Measurements from ENCODE around the gene FPR2.
"Not testable (repeated sequence)": the region's sequence is repeated elsewhere in the genome, so short reads cannot be mapped to it uniquely, and the experiment has no call there.

Gene FPR2

DNA sequence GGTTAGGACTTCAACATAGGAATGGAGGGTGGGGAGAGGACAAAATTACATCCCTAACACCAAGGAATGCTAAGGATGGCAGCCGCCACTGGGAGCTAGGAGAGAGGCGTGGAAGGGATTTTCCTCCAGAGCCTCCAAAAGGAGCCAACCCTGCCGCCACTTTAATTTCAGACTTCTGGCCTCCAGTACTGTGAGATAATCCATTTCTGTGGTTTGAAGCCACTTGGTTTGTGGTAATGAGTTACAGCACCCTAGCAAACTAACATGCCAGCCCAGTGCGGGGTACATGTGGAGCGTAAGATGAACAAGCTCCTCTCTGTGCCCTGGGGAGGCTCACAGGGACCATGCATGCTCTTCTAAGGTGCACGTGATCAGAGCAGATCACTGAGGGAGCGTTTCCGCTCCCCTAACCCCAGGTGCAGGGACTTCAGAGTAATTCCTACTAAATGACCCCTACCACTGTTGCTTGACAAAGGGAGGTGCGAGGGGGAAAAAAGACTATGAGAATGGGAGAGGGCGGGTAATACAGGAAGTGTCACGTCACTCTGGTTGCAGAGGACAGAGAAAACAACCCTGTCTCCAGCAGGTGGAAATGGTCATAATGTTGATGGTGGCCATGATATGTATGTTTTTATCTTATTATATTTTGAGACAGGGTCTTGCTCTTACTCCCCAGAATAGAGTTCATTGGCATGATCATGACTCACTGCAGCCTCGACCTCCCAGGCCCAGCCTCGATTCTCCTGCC, 21.3 kb upstream of the FPR2 start:
- DNase-seq (ENCODE audit: low read depth, low spot score) = no peak

DNA sequence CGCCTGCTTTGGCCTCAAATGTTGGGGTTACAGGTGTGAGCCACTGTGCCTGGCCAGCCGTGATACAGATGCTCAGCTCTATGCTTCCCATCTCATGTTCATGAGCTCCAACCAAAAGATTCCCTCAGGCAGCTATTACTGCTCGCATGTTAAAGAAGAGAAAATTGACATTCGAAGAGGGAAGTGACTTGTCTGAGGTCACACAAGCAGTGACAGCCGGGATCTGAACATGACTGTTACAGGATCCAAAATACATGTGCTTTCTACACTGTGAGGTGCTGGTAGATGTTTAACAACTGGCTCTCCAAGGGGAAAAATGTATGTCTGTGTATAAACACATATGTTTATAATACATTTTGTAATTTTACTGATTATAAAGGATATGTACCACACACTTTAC, 20.6 kb upstream of the FPR2 start:
- DNase-seq (ENCODE audit: low read depth, low spot score) = no peak

DNA sequence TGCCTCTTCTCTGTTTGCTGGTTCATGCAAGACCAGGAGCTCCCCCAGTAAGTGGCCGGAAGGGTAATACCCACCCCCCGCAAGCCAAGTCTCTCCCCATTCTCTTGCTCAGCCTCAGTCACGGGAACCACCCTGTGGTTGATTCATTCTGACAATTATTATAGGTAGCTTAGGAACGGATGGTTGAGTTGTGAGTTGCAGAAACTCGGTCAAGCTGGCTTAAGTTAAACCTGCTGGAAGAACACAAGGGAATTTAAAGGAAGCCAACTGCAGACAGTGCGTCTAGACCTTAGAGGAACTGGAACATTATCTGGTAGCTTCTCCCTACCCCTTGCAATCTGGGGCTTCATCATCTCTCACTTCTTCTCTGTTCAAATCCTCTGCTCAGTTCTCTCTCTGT, 18.2 kb upstream of the FPR2 start:
- no peak for DNase-seq (ENCODE audit: low read depth, low spot score)

DNA sequence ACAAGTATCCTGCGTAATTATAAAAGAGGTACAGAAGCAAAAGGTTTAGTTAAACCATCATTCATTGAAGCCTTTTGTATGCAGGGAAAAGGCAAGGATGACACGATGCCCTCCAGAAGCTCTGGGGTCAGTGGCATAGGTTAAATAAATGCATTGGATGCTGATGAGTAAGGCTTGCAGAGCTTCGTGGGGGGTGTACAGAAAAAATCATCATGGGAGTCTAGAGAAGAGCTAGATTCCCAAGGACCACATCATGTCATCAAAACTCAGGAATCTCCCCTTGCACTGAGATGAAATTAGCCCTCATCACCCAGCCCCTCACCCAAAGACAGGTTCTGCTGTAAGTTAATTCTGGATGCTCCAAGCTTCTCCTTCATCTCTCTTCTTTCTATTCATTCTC, 17.6 kb upstream of the FPR2 start:
- DNase-seq (ENCODE audit: low read depth, low spot score) = no peak

DNA sequence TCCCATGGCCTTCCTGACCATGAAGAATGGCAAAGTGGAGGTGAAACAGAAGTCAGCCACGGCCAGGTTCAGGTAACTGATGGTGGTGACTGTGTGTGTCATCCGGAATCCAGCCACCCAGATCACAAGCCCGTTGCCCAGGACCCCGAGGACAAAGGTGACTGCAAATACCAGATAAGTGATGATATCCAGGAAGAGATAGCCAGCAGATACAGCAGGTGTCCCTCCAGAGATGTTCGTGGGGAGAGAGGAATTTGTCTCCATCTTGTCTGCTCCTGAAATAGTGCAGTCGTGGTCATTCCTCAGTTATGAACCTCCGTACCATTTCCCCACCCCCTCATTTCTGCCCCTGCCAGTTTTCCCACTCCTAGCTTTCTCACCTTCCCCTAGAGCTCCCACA, 14.2 kb upstream of the FPR2 start:
- DNase-seq (ENCODE audit: low read depth, low spot score) = no peak

DNA sequence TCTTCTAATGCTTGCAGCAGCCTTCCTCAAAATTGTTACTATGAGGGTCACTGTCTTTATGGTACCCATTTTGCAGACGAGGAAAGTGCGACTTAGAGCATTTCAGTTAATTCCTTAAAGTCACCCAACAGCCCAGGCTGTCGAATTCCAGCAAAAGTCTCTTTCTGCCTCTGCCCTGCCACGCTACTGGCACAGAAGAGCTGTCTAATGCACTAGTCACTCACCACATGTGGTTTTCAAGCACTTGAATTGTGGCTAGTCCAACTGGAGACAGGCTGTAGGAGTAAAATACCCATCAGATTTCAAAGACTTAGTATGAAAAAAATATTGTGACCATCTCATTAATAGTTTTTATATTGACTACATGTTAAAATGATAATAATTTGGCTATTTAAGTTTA, 11.0 kb upstream of the FPR2 start:
- peak; percentile 31 for DNase-seq (ENCODE audit: low read depth, low spot score)

DNA sequence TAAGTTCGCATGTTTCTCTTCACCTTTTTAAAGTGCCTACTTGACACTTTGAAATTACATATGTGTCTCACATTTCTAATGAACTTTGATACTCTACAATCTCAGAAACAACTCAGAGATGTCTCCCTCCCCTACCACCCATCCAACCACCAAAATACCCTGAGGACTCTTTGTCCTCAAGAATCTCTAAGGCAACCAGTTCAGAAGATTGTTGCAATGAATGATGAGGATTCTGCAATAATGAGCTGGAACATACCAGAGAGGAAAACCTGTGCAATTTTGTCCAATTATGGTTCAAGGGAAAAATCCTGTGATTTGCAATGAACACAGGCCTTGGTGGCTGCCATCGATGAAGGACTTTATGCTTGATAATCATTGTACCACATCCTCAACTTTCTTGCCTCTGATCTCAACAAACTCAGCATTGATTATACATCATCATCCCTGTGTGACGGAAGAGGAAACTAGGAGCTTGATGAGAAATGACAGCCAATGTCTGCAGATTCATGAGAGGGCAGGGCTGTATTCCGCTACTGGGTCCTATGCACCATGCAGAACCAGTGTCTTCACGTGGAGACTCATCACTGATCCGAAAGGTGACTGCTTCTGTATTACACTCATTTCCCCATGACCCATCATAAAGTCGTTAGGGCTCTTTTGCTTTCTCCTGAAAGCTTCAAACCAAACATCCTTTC, 10.4 kb upstream of the FPR2 start:
- DNase-seq (ENCODE audit: low read depth, low spot score) = peak; percentile 3

DNA sequence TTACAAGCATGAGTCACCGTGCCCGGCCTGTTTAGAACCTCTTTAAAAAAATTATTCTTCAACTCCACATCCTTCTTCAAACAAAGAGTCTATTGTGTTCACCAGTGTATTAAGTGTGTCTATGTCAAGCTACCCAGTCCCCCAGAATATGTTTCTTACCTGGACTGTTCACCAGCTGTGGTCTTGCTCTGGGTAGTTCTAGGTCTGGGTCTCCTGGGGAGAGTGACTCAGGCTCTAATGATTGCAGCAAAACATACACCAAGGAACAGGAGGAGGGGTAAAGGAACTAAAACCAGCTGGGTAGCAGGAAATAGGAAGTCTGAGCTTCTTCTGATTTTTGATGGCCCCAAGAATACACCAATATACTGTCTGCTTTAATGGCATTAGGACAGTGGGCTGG, 9.3 kb upstream of the FPR2 start, which contains the start of gene FPR1:
Gene FPR1 (minus strand): TSS at position 224 of the 400 bp plus-strand sequence. CDS start 4,884 bp downstream, outside the sequence.
- no peak for DNase-seq (ENCODE audit: low read depth, low spot score)

DNA sequence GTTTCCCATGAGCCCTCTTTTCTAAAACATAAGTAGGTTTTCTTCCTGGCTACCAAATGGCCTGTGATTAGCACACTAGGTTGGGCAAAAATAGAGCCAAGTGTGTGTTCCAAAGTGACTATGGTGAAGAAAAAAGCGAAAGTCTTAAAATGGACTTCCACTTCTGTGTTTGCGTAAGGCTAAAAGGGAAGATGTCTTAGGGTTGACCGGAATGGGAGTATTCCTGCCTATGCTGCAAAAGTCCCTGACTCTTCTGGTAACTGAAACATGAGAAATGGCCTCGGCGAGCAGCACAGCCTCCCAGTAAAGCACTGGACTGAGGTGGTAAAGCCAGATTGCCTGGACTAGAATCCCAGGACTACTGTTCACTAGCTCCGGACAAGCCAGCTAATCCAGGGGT, 6.9 kb upstream of the FPR2 start:
- DNase-seq (ENCODE audit: low read depth, low spot score) = no peak

DNA sequence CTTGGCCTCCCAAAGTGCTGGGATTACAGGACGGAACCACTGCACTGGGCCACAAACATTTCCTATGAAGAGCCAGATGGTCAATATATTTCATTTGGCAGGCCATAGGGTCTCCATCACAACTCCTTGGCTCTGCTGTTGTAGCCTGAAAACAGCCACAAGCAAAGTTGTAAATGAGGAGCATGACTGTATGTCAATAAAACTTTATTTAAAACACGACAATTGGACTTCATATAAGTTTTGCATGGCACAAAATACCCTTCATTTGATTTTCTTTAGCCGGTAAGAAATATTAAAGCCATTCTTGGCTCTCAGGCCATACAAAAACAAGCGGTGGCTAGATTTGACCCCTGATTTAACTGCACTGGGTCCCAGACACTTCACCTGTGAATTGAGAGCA, 6.2 kb upstream of the FPR2 start:
- DNase-seq (ENCODE audit: low read depth, low spot score) = no peak

DNA sequence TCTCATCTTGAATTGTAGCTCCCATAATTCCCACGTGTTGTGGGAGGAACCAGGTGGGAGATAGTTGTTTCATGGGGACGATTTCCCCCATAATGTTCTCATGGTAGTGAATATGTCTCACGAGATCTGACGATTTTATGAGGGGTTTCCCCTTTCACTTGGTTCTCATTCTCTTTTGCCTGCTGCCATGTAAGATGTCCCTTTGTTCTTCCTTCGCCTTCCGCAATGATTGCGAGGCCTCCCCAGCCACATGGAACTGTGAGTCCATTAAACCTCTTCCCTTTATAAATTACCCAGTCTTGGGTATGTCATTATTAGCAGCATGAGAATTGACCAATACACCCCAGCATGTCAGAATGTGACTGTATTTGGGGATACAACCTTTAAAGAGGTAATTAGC, 5.4 kb upstream of the FPR2 start:
- no peak for DNase-seq (ENCODE audit: low read depth, low spot score)

DNA sequence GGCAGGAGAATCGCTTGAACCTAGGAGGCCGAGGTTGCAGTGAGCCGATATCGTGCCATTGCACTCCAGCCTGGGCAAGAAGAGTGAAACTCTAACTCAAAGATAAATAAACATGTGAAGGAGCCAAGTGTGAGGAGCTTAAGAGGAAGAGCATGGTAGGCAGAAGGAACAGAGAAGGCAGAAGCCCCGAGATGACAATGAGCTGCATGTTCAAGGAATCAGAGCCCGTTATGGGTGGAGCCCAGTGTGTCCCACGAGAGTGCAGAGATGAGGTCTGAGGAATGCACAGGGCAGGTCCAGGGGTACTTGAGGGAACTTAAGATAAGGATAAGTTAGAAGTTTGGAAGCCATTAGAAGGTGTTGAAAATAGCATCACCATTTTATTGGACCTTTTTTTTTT, 716 bp downstream of the FPR2 start:
- no peak for DNase-seq (ENCODE audit: low read depth, low spot score)

DNA sequence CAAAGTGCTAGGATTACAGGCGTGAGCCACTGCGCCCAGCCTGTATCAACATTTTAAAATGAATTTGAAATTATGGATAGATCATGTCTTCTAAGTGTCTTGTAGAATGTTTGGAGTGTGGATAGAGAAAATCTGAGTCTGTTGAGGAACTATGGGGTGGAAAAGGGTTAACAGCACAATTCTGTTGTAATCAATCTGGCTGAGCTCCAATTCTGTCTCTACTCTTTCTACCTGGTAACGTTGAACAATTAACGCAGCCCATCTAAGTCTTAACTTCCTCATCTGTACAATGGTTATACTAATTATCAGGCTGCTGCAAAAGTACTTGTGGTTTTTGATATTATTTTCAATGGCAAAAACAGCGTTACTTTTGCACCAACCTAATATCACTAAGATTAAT, 4.1 kb downstream of the FPR2 start:
- no peak for DNase-seq (ENCODE audit: low read depth, low spot score)

DNA sequence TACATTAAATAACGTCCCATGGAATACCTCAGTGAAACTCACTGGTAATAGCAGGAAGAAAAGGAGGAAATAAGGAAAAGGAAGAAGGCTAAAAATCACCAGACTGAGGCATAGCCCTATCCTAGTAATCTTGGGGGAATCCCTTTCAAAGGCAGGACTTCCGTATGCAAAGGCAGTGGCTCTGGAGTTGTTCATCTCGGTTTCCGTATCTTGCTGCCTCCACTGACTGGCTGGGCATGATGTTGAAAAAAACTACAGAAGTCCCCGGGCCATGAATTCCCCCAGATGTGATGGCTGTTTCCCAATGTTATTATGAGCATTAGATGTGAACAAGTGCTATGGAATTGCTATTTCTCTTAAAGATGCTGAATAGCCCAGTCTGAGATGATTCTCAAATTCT, 5.5 kb downstream of the FPR2 start:
- no peak for DNase-seq (ENCODE audit: low read depth, low spot score)

DNA sequence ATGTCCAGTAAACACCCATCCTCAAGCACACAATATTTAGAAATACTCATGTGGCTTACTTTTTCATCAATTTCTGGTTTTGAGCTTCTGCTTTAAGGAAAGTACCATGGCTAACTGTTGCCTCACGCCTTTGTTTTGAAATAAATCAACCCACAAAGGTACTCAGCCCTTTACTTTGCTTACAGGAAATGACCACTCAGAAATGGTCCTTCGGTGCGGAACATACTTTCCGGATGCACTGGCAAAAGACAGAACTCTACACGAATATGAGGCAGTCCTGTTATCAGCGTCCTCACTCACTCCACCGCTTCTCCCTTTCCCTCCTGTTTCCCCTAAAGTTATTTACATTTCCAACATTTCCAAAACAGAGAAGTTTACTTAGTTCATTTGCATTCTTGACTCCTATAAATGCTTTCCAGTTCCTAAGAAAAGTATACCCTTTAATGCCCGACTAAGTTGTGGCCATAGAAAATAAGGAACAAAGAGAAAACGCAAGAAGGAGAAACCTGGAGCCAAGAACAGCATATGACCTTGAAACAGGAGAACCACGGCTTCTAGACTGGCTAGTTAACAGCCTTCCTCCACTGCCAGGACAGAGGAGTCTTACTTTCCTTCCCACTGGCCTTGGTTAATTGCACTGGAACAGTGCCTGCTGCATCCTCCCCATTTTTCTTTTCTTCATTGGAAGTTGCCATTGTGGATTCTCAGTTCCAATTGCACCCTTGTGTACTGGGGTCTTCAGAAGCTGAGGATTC, 10.6 kb downstream of the FPR2 start:
- no peak for DNase-seq (ENCODE audit: low read depth, low spot score)

DNA sequence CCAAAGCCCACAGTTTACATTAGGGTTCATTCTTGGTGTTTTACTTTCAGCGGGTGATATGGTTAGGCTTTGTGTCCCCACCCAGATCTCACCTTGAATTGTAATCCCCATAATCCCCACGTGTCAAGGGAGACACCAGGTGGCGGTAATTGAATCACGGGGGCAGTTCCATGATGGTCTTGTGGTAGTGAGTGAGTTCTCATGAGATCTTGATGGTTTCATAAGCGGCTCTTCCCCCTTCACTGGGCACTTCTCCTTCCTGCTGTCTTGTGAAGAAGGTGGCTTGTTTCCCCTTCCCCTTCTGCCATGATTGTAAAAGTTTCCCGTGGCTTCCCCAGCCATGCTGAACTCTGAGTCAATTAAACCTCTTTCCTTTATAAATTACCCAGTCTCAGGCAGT, 12.0 kb downstream of the FPR2 start:
- DNase-seq (ENCODE audit: low read depth, low spot score) = no peak

DNA sequence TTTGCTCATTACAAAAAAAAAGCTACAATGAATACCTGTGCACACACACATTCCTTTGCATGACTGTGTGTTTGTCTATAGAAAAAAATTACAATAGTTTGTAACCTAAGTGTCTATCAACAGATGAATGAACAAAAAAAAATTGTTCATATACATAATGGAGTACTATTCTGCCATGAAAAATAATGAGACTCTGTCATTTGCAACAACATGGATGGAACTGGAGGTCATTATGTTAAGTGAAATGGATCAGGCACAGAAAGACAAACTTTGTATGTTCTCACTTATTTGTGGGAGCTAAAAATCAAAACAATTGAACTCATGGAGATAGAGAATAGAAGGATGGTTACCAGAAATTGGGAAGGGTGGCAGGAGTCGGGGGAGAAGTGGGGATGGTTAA, 15.6 kb downstream of the FPR2 start:
- DNase-seq (ENCODE audit: low read depth, low spot score) = not testable (repeated sequence)

DNA sequence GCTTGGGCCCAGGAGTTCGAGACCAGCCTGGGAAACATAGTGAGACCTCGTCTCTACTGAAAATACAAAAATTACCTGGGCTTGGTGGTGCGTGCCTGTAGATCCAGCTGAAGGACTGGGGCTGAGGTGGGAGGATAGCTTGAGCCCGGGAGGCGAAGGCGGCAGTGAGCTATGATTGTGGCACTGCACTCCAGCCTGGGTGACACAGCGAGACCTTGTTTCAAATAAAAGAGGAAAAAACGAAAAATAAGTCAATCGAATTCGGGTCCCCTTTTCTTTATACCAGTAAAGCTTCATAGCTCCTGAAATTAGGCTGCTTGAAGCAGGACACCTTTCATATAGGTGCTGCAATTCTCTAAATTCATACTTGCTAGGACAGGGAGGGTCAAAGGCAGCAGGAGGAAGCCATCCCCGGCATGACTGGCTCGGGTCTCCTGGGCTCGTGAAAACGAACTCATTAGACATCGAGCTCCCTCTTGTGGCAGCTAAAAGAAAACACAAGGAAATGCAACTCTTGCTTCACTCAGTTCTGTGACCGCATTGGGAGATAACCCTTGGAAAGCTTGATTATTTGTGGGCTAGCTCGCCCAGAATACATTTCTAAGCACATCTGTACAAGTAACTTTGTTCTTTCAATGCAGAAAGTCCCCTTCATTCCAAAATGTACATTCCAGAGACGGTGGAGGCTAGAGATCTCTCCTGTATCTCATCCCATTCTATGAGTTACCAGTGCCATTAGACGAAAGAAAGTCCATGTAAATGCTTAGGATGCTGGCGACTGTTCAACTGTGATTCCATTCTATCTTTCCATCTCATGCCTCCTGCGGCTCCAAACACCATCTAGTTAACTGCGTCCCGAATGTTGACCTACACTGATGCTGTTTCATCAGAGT, 16.8 kb downstream of the FPR2 start:
- DNase-seq (ENCODE audit: low read depth, low spot score) = peak; percentile 88

DNA sequence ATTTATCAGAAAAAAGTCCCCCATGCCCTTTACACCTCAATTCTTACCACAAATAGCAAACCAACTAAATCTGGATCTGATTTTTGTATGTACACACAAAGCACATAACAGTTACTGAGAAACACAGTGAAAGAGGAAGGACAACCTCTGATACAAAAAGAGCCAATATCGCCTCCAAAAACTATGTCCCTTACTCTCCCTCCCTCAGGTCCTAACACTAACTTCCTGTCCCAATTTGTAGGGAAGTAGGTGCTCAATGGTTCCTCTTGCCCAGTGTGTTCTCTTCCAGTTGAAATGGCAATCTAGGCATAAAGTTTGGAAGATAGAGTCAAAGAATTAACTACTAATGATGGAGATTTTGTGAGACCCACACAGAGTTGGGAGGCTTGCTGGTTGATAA, 18.2 kb downstream of the FPR2 start:
- DNase-seq (ENCODE audit: low read depth, low spot score) = no peak

DNA sequence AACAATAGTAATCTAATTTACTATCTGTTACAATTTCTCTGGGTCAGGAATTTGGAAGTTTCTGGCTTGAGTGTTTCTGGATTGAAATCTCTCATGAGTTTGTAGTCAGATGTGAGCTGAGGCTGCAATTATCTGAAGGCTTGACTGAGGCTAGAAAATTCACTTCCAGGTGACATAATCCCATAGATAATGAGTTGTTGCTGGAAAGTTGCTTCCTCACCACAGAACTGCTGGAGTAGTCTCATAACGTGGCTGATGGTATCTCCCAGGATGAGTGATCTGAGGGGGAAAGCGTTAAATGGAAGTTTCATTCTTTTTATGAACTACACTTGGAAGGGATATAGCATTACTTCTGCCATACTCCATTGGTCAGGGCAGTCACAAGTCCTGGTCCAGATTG, 18.7 kb downstream of the FPR2 start:
- DNase-seq (ENCODE audit: low read depth, low spot score) = no peak

DNA sequence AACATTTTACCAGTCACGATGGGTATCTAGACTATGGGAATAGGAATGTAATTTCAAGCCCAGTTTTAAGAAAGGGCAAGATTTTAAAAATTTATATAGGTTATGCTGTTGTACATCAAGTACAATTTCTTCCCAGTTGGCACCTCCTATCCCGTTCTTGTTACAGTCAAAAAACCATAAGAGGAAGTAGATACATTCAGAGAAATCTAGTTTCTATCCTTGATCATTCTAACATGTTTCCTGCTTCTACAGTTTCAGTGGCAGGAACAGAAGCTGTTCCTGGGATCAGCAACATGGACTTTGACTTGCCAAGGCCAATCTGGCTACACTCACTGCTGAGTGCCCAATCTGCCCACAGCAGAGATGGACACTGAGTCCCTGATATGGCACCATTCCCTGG, 19.3 kb downstream of the FPR2 start:
- no peak for DNase-seq (ENCODE audit: low read depth, low spot score)

DNA sequence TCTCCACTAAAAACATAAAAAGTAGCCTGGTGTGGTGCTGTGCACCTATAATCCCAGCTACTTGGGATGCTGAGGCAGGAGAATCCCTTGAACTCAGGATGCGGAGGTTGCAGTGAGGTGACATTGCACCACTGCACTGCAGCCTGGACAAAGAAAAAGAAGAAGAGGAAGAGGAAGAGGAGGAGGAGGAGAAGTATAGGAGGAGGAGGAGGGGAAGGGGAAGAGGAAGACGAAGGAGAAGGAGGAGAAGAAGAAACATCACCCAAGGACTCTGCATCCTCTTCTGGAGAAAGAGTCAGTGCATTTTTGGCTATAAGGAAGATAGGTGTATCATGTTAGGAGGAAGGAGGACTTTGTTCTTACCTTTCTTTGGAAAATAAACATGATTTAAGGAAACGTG, 21.0 kb downstream of the FPR2 start:
- DNase-seq (ENCODE audit: low read depth, low spot score) = no peak
